HG03432 (cell line): ENCODE measurements around the gene BACE2.
A peak's percentile ranks its signal among the peaks of the same experiment; 100 is the strongest.
"Not testable (repeated sequence)": the region's sequence is repeated elsewhere in the genome, so short reads cannot be mapped to it uniquely, and the experiment has no call there.

Experiments
- ATAC-seq: cut with Tn5 transposase; IDR thresholded peaks from one replicate; pipeline ENCODE4 v1.9.1; 2021; ENCODE audit warnings: mild to moderate bottlenecking, moderate library complexity; ENCODE audit not compliant: unreplicated experiment

The BACE2 gene

DNA sequence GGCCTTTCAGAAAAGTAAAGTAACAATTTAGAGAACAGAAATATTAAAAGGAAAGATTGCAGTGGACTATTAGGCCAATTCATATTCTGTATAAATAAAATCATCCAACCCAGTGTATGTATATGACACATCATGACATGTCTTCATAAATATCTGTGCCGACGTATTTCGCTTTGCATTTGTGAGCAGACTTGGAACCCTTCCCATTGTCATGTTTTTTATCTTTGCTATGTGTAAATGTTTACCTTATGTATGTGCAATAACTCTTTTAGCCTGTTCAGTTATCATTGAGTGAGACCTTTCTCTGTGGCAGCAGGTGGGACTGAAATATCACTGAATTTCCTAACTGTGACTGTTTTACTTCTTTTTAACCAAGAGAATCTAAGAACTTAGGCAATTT lies 90.7 kb downstream of the BACE2 start:
- no peak for ATAC-seq

DNA sequence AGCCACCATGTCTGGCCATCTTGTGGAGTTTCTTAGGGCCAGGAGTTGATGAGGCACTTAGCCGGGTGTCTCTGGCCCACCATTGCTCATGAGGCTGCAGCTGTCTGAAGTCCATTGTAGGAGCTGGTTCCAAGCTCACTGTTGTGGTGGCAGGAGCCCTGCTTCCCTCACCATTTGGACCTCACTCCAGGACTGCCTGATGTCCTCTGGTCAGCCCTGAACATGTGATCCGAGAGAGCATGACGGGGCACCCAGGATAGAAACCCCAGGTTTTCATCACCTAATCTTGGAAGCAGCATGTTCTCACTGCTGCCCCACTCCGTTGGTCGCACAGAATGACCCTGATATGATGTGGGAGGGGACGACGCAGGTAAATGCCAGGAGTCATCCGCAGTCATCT lies 92.5 kb downstream of the BACE2 start:
- no peak for ATAC-seq

DNA sequence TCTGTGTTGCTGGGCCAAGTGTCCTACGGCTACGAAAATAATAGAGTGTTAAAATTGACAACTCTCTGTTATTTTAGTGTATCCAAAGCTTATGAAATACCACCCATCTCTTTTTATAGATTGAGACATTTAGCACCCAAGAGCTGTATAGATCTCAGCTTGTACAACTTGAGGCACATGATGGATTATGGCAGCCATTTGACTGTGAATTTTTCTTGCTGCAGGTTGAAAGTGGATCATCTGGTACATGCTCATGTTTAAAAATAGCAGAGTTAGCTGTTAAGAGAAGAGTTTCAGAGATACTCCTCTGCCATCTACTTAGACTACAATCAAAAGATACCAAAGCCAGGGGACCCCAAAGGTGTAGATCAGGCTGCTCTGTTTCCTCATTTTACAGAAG lies 99.4 kb downstream of the BACE2 start:
- ATAC-seq = no peak

DNA sequence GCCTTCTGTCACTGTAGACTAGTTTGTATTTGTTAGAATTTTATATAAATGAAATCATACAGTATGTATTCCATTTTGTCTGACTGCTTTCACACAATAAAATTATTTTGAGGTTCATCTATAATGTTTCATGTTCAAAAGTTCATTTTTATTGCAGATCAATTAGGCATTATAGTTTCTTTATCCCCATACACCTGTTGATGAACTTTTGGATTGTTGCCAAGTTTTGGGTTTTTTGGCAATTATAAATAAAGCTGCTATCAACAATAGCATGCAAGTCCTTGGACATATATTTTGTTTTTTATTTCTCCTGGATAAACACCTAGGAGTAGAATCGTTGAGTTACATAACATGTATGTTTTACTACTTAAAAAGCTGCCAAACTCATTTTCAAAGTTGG lies 101.6 kb downstream of the BACE2 start:
- ATAC-seq = no peak

DNA sequence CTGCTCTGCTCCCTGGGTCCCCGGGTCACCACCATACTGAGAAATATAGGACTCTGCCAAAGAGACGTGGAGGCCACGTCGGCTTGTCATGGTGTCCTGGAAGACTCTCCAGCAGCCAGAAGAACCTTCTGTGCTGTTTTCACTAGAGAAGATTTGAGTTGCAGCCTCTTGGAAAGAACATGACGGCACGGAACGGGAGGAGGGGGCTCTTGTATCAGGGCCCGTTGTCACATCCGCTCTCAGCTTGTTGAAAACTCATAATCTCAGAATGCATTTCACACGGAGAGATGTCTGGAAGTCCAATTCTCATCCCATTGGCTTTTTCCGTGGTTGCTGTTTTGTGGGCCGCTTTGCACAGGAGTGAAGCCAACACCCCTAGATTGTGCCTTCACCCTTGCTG lies 109.2 kb downstream of the BACE2 start:
- ATAC-seq = no peak

DNA sequence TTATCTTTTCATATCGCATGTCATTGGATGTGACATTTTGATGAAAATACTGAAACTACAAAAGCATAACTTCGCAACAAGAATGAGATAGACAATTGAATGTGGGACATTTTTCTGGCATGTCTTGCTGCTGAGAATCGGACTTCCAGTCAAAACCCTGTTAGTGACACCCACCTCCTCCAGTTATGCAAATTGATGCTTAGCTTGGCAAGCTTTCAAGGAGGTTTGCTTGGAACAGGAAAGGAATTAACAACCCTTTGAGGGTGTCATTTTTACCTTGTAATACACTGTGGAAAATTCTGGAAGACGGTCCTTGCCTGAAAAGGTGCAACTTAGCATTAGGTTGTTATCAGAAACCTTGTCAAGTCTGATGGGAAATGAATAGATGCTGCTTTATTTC lies 109.9 kb downstream of the BACE2 start:
- ATAC-seq = no peak

DNA sequence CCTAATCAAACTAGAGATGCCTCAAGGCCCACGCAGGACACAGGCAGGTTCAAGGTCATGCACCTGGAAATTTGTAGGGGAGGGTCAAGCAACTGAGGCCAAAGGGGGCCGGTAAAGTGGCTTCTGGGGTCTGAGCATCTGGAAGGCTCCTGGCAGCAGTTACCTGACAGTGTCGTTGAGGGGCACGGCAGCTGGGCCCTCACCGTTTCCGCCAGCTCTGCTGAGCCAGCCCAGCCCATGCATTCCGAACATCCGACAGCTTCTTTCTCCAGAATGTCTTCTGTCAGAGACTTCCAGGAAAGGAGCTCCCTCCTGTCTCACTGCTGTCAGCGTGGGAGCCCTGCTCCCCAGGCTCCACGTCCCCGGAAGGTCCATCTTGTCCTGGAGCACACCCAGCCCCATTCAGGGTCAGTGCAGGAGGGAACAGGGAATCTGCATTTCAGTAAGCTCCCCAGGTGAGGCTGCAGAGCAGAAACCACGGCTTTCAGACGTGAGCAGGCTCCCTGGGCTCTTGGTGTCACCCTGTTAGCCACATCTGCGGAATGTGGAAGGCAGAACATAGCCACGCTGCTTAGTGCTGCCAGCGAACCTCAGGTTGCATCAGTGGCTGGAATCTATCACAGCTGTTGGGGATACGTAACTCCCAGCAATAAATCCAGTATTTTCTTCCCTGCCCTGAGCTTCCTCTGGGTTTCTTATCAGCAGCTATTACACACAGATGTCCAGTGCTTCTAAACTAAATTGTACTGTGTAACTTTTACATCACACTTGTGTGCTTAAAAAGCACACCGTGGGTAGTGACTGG lies 112.4 kb downstream of the BACE2 start:
- ATAC-seq = no peak

DNA sequence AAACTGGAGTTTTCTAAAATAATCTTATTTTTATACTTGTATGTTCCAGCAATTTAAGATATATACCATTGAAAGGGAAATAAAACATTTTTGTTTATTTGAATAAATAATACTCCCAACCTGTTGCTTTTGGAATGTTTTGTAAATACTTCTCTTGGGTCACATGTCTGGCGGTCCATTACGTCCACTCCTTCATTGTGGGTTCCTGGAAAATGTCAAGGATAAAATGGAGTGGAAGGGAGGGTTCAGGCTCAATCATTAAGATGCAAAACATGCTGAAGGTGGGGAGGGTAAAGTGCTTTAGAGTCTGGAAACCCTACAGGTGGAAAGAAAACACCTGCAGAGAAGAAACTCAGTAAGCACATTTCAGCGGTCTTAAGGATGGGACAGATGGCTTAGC lies 114.5 kb downstream of the BACE2 start:
- ATAC-seq = no peak

DNA sequence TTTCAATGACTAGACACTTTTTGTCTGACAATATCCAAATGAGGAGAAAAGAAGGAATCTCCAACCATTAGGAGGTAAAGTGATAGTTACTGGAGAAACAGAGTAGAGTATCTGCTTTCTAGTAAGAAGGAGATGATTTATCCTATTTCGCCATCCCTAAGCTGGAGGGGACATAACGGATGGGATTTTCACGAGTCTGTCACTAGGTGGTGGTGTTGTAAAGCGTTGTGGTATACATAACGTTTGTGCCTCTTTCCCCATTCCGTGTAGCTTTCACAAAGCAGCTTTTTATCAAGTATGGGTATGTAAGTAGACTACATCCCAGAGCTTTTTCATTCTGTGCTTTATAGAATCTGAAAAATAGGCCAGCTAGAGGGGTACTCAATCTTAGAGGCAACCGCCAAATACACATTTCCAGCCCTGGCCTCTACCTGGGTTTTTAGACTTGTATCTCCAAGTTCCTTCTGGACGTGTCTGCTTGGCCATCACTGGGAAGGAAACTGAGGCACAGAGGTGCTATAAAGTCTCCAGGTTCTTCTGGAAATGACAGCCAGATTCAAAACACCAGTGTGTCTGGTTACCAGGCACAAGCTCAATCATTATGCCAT lies 115.4 kb downstream of the BACE2 start:
- peak; percentile 76 for ATAC-seq

DNA sequence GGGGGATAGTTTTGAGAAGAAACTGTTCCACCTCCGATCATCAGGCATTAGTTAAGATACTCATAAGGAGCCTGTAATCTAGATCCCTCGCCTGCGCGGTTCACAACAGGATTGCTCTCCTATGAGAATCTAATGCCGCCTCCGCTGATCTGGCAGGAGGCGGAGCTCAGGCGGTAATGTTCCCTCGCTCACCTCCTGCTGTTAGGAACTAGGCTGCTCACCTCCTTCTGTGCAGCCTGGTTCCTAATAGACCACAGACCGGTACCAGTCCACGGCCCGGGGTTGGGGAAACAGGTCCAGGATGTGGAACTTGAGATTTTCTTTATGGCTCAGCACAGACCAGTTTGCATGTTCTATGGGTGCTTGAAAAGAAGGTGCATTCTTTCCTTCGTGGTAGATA lies 121.5 kb downstream of the BACE2 start:
- ATAC-seq = no peak

DNA sequence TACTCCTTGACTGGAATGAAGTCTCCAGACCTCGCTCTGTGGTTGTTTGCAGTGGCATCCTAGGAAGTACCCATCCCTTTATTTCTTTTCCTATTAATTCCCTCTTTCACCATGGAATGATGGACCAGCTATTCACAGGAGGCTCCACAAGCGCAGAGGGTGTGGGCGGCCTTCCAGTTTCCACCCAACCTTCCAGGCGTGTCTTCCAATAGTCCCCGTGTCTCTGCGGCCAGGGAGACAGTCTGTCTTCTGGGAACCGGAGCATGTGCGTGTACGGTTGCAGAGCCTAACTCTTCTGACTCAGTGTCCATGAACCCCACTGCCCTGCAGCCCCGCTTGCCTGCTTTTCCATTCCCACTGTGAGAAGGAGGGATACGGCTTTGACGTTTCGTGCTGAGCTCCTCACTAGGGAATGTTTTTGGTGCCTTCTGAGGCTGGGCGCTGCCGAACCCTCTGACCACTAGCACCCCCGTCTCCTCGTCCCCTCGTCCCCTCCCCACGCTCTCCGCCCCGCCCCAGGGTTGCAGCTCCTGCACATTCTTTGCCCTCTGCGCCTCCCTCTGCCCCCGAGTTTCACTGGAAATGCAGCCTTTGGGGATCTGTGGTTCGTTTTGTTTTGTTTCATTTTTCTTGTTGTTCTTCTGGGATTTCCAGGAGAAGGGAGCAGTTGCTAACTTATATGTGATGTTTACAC lies 122.3 kb downstream of the BACE2 start:
- ATAC-seq = no peak

DNA sequence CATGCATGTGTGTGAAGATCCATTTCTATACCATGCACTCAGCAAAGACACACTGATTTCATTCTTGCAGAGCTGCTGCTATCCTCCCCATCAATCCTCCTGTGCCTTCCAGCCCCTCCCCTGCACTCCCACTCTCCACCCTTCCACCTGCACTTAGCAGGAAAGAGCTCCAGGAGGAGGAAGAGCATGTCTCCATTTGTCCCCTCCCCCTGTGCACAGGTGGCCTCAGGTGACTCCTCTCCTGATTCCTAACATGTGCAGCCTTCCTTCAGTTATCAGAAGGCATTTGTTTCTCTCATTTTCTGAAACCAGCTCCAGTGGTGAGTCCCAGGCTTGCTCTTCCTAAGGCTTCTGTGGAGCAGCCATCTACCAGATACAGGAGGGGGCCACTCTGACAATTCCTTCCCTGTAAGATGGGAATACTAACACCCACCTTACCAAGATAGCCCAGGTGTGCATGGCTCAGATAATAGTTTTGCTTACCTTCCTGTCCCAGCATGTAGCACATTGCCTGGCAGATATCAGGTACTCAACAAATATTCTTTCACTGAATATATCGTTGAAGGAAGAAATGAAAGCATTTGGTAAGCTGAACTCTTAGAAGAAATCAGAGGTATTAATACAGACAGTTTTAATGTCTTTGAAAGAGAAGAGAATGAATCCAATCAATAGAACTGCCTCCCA lies 126.7 kb downstream of the BACE2 start:
- ATAC-seq = no peak

DNA sequence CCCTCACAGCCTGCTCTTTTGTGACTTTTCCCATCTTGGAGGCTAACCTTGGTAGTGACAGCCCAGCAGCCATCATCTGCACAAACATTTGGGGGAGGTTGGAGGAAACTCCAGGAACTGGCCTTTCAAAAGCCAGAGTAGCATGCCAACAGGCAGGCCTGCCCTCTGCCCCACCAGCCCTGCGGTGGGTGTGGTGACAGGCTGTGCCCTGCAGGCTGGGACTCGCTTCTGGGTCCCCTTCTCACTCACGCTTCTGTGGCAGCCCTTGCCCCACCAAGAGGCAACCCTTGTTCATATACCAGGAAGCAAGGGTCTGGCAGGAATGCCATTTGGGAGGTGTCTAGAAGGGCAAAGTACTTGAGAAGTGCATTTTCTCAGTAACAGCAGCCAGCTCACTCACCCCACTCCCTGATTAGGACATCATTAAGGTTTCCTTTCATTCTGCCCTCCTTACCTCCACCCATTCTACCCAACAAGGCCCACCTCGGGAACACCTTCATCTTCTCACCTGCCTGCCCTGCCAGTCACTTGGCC lies 127.8 kb downstream of the BACE2 start:
- no peak for ATAC-seq

DNA sequence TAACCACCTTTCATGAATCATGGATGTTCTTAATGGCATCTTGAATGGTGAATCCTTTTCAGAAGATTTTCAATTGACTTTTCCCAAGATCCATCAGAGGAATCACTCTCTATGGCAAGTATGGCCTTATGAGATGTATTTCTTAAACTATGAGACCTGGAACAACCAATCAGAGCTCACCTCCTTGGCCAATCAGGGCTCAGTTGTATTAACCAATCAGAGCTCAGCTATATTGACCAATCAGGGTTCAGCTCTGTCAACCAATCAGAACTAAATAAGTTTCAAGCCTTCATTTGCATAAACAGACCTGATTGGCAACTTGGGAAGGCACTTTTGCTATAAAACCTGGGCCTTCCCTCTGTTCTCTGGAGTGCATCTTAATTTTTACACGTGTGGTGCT lies 135.0 kb downstream of the BACE2 start:
- no peak for ATAC-seq

DNA sequence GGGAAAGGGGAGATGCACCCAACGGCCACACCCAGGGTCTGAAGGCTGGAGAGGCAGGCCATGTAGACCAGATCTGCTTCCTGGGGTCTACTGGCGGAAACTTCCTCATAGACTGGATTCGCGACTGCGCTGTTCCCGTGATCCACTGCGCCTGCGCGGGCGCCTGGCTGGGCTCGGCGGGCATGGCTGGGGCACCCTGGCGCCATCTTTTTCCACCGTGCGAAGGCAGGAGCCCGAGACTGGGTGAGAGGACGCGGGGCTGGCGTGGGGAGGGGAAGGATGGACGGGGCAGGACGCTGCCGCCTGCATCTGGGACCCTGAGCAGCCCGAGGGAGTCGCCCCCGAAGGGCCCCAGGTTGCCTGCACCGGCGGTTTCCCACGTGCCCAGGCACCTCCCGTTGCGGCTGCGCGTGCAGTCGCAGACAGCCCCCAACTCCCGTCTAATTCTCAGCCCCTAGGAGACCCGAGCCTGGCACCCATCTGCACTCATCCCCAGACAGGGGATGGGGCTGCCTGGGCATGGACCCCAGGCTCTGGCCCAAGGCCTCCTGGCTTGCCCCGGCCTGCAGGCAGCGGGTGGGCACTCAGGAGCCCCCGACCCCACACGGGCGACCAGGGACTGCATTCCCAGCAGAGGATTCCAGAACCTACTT lies 136.2 kb downstream of the BACE2 start:
- ATAC-seq = no peak

DNA sequence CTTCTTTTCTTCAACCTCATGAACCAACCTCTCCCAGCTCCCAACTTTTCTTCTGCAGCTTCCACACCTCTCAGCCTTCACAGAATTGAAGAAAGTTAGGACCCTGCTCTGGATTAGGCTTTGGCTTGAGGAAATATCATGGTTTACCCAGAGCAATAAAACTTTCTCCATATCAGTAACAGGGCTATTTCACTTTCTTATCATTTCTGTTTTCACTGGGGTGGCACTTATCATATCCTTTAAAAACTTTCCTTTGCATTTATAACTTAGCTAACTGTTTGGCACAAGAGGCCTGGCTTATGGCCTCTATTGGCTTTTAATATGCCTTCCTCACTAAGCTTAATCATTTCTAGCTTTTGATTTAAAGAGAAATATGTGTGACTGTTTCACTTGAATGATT lies 139.3 kb downstream of the BACE2 start:
- ATAC-seq = no peak

DNA sequence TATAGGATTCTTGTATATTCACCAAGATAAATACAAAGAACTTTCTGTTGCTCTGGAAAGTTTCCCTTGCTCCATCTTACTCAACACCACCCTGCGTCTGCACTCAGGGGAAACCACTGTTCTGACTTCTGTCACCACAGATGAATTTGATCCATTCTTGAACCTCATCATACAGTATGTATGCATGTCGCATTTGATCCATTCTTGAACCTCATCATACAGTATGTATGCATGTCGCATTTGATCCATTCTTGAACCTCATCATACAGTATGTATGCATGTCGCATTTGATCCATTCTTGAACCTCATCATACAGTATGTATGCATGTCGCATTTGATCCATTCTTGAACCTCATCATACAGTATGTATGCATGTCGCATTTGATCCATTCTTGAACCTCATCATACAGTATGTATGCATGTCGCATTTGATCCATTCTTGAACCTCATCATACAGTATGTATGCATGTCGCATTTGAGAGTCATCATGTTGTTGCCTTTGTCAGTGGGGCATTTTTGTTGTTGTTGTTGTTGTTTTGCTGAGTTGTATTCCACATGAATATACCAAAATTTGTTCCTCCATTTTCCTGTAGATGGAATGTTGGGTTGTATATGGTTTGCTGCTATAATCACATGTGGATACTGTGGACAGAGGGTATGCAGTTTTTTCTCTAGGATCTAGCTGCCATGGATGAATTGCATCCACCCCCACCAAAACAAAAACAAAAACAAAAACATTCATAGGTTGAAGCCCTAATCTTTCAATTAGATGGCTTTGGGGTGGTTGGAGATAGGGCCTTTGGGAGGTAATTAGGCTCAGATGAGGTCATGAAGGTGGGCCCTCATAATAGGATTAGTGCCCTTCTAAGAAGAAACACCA lies 145.6 kb downstream of the BACE2 start:
- ATAC-seq = not testable (repeated sequence)

DNA sequence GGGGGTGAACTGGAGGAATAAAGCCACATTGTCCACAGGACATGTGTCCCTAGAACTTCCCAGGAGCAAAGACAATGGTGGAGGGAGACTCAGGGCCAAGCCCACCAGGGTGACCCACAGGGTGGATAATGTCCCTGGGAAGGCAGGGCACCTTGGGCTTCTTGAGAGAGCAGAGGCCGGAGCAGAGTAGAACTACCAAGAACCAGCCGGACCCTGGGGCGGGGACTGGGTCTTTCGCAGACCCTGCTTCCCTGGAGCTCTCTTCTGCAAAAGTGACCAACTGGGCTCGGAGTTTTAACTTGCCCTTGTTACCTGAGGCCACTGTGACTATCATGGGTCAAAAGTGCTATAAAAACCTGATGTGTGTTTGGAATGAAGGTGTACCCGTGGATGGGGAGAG lies 147.8 kb downstream of the BACE2 start:
- no peak for ATAC-seq

DNA sequence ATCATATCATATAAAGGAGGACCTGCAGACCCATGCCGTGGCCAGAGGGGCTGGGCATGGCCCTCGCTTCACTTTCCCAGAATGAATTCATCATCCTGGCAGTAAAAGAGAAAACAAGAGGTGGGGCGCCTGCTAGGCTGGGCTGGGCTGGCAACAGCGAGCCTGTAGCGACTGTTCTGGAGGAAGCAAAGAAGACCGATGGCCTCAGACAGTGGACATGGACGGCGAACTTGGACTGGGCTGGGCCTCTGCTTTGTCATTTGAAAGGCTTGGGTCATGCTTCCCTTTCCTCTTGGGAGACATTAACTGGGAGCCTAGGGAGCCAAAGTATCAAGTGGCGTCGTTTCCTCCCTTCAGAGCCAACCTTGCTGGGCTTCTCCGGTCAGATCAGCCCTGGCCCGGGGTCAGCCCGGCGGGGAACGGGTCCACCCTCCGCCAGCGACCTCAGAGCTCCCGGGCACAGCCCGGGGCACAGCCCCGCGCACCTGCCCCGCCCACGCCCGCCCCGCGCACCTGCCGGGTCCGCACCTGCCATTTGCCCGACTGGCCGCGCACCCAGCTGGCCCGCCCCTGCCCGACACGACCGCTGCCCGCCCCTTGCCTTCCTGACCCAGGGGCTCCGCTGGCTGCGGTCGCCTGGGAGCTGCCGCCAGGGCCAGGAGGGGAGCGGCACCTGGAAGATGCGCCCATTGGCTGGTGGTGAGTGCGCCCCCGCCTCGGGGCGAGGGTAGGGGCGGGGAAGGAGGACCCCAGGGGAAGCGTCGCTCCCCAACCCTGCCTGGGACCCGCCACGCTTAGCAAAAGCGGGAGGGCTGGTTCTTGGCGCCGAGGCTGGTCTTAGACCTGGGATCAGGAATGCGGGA lies 148.5 kb downstream of the BACE2 start, which contains the start of gene FAM3B:
FAM3B (plus strand) TSS at position 602 of the 863 bp plus-strand sequence; CDS start at position 681, 79 bp downstream.
- ATAC-seq = no peak
